Cardiac fibroblast (primary cell): ENCODE data around the gene FAIM2.

Experiments
- DNase-seq, 2 donors: peaks; one replicate each; pipeline versions ENCODE4 v3.0.0 to v3.0.0-alpha.2; 2010; ENCODE audit warnings: low read depth in 2 of 2
- H3K4me3 ChIP-seq, 2 donors: replicated peaks in 1 of 2; 1 replicate in 1 of 2; 2 replicates in 1 of 2; pipeline ENCODE4 v1.5.1; 2011; ENCODE audit warnings: low read depth in 2 of 2, low read length in 2 of 2, mild to moderate bottlenecking in 2 of 2, moderate library complexity in 1 of 2
- CTCF ChIP-seq: IDR thresholded peaks from one replicate; pipeline ENCODE4 v1.5.1; 2011; ENCODE audit warnings: low read depth, mild to moderate bottlenecking, low read length, inconsistent platforms

The FAIM2 gene

GRCh38 chr12:49832836-49833421 lies 70.8 kb downstream of the FAIM2 start:
- no peak overlapping the region for H3K4me3 ChIP-seq
- no peak for TF ChIP-seq CTCF
- DNase-seq, result peak; percentile 68 to 70

GRCh38 chr12:49831717-49832116 lies 72.0 kb downstream of the FAIM2 start:
- TF ChIP-seq CTCF, result no peak
- DNase-seq, result no peak
- no peak overlapping the region for H3K4me3 ChIP-seq

- no peak for TF ChIP-seq CTCF
- H3K4me3 ChIP-seq, result peak within 1 kb of the TSS; percentile 82 to 92
- peak; percentile 97 to 99 for DNase-seq
These were observed 75.3 kb downstream of the FAIM2 start, which contains the start of gene NCKAP5L for GRCh38 chr12:49828133-49829091. Gene NCKAP5L (minus strand): TSS chr12:49828413. CDS start chr12:49804044, 24,369 bp downstream.

- DNase-seq, result peak; percentile 57 to 77
- H3K4me3 ChIP-seq, result peak overlapping the region; percentile 82 to 92
- TF ChIP-seq CTCF, result no peak
These were observed 76.2 kb downstream of the FAIM2 start for GRCh38 chr12:49827401-49828099.

GRCh38 chr12:49827051-49827400 lies 76.7 kb downstream of the FAIM2 start:
- TF ChIP-seq CTCF, result no peak
- DNase-seq, result no peak
- H3K4me3 ChIP-seq, result peak overlapping the region; percentile 82 to 92

- TF ChIP-seq CTCF, result no peak
- DNase-seq, result peak; percentile 59 to 74
- peak overlapping the region in 1 of 2 donors; percentile 24 for H3K4me3 ChIP-seq
These were observed 77.7 kb downstream of the FAIM2 start for GRCh38 chr12:49825971-49826421.
